Measurements from ENCODE around the gene UQCR10. TPM values are rescaled to one million over a fixed set of nuclear protein-coding genes. Genes with fewer than 3 reads are reported as not detected.

Gene UQCR10
- total and polyA plus RNA-seq, 9 donors, result 96.1 to 185 (median 132) TPM

Other genes starting within 250 kb of the UQCR10 start
- gene THOC5, start 213.6 kb upstream of the UQCR10 start, total RNA-seq, result 28.4 TPM
- 10 to 100 TPM; 18.9 to 25.8 (median 21.6) TPM for gene THOC5, start 213.6 kb upstream of the UQCR10 start, polyA plus RNA-seq (ENCODE audit: insufficient read depth in 1 of 8, insufficient read length in 8 of 8, low replicate concordance in 1 of 8)
- gene NIPSNAP1, start 186.3 kb upstream of the UQCR10 start, total RNA-seq, result 35.8 TPM
- gene NIPSNAP1, start 186.3 kb upstream of the UQCR10 start, polyA plus RNA-seq (ENCODE audit: insufficient read depth in 1 of 8, insufficient read length in 8 of 8, low replicate concordance in 1 of 8), result 10 to 100 TPM; 24.3 to 38.8 (median 32.2) TPM
- 30.1 TPM for gene NF2, start 163.7 kb upstream of the UQCR10 start, total RNA-seq
- gene NF2, start 163.7 kb upstream of the UQCR10 start, polyA plus RNA-seq (ENCODE audit: insufficient read depth in 1 of 8, insufficient read length in 8 of 8, low replicate concordance in 1 of 8), result 10 to 100 TPM; 16.9 to 20.5 (median 19.5) TPM
- gene CABP7, start 47.4 kb upstream of the UQCR10 start, total RNA-seq, result 0.09 TPM
- under 1 TPM; 0.10 to 0.40 (median 0.16) TPM for gene CABP7, start 47.4 kb upstream of the UQCR10 start, polyA plus RNA-seq (ENCODE audit: insufficient read depth in 1 of 8, insufficient read length in 8 of 8, low replicate concordance in 1 of 8)
- gene ZMAT5, start 362 bp upstream of the UQCR10 start, total RNA-seq, result 23.5 TPM
- gene ZMAT5, start 362 bp upstream of the UQCR10 start, polyA plus RNA-seq (ENCODE audit: insufficient read depth in 1 of 8, insufficient read length in 8 of 8, low replicate concordance in 1 of 8), result 10 to 100 TPM; 15.4 to 21.1 (median 18.1) TPM
- gene ASCC2, start 70.9 kb downstream of the UQCR10 start, total RNA-seq, result 23.1 TPM
- 10 to 100 TPM; 29.0 to 38.1 (median 34.6) TPM for gene ASCC2, start 70.9 kb downstream of the UQCR10 start, polyA plus RNA-seq (ENCODE audit: insufficient read depth in 1 of 8, insufficient read length in 8 of 8, low replicate concordance in 1 of 8)
- gene MTMR3, start 115.8 kb downstream of the UQCR10 start, total RNA-seq, result 27.0 TPM
- gene MTMR3, start 115.8 kb downstream of the UQCR10 start, polyA plus RNA-seq (ENCODE audit: insufficient read depth in 1 of 8, insufficient read length in 8 of 8, low replicate concordance in 1 of 8), result 10 to 100 TPM; 23.6 to 29.1 (median 25.2) TPM

Measured in muscle of leg (tissue), 9 donors.